Activated CD8-positive, alpha-beta memory T cell treated with anti-CD3 and anti-CD28 coated beads, Interleukin-2, amount 50 U/mL, for 48 hours (primary cell): ENCODE data around the gene UBE2M.
"Not testable (repeated sequence)": the region's sequence is repeated elsewhere in the genome, so short reads cannot be mapped to it uniquely, and the experiment has no call there.

ENCODE experiments used
- DNase-seq: peaks from one replicate; pipeline ENCODE4 v3.0.0-alpha.2; 2020

UBE2M gene

DNA sequence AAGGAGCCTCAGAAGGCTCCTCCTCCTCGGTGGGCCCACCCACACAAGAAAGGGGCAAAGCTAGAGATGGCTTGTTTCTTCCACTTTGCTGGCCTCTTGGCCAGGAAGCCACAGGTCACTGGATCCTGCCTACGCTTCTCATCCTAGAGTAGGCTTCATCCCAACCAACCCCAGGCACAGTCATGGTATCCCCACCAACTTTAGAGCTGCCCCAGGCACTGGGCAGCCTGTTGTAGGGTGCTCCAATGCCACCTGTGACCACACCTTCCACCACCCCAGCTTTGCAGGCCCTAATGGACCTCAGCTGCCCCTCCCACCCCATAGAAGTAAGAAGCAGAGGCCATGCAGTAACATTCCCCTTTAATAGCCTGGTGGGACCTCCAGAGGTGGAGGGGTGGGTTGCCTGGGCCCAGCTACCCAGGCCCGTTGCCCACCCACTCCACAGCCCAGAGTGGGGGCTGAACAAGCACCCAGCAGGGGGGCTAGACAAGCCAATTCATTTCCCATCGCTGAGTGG, 3.0 kb downstream of the UBE2M start:
- no peak for DNase-seq

DNA sequence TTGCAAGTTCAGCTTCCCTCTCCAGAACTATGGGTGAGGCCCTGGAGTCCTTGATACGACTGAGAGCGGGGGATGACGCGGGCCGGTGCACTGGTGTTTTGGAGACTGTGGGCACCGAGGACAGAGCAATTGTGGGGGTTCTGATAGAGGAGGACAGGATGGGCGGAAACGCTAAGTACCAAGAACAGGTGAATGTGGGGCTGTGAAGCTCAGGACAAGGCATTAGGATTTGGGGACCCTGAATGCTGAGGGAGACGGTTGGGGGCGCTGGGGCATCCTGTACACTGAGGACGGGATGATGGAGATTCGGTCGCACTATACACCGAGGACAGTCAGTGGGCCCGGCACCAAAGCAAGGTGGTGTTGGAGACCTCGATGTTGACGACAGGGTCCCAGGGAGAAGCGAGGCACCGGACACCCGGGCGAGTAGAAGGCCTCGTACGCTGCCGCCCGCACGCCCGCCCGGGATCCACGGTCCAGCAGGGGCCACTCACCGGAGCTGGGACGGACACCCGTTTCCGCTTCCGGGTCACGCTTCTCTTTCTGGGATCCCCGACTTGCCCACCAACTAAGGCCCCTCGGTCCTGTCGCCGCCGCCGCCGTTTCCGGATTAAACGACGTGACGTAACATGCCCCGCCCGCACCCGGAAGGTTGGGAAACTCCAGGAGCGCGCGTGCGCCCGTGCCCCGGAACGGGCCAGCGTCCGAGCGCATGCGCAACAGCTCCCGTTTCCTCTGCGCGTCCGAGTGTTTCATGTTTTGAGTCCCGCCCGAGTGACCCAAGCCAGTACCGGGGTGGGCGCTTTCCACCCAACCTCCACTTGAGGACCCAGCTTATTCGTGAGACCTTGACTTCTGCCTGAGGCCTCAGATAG, 3.7 kb downstream of the UBE2M start, which contains the start of gene CHMP2A:
Gene CHMP2A (minus strand): TSS at position 612 of the 875 bp plus-strand sequence. CDS start 893 bp downstream, outside the sequence.
- peak; percentile 100 for DNase-seq

DNA sequence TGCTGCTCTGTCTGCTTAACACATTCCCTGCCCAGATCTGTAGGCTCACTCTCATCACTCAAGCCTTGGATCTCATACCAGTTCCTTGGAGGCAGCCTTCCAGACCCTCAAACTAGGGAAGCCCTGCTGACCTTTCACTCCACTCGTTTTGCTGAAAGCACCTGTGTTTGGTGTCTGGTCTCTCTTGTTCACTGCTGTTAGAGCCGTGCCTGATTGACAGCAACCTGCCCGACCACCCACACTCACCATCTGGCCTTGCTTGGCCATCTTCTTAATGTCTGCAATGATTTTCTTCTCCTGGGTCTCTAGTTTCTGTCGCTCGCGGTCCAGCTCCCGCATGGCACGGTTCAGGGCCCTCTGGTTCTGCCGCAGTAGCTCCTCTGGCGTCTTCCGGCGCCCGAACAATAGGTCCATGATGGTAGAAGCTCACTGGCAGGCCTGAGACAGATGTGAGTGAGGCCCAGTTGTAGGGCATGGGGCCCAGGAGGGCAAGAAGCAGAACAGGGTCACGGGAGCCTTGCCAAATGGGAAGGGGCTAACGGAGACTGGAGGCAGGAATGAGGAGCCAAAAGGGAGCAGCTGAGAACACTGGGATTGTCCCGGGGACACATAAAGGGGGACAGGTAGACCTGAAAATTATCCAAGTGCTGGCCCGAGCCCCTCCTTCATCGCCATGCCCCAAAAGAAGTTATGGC, 4.5 kb downstream of the UBE2M start:
- DNase-seq = no peak

DNA sequence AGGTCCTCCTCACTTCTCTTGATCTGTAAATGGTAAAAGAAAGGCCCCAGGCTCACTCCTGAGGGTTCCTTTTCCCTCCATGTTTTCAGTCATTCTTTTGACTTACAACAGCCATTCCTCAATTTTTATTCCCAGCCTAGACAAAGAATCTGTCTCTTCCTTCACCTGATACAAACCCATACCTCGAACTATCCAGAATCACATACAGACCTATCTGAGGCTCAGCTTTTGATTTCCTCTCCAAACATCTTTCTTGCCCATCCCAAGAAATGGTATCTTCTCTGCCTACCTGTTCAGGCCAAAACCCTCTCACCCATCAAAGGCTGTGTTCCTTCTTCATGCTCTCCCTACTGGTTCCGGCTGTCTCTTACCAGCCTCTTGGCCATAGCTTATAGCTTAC, 5.8 kb downstream of the UBE2M start:
- DNase-seq = no peak

DNA sequence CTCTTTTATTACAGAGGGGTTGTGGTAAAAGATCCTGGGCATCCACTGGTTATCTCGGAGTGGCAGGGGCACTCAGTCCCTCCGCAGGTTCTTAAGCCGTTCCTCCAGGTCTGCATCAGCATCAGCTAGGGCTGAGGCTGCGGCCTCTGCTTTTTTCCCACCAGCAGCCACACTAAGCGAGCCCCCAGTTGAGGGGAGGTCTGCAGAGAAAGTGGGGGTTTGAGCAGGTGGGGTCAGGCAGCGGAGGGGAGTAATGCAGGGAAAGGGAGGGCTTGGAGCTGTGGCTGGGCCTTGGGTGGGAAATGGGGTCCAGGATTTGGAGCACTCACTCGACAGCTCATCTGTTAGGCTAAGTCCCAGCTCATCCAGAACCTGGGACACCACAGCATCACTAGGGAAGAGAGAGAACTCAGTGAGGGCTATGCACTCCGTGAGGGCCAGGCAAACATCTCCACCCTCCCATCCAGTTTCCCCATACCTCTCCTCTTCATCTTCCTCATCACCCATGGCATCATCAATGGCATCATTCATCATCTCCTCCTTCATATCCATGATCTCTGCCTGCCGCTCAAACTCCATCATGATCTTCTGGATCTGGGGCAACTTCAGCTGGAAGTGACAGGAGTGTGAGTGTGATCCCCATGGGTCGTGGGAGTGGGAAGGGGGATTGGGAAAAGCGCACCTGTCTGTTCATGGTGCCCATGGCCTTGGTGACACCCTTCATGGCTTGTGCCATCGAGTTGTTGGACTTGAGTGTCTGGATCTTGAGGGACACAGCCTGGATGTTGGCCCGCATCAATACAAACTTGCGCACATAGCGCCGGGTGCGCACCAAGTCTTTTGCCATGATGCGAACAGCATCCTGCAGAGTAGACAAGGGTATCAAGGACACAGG, 6.6 kb downstream of the UBE2M start:
- peak; percentile 59 for DNase-seq

DNA sequence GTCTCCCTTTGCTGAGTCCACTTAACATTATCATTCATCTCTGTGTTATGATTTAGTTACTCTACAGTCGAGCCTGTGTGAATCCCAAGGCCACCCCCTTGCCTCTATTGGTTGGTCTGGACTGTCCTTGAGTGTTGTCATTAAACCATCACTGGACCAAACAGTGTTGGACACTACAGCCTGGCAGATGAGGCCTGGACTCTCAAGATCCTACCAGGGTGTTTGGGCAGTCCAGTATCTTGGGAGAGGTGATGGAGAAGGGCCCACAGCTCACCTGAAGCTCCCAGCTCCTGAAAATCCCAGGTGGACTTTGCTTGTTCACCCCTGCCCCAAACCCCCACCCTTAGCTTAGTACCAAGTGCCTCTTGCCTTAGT, 7.3 kb downstream of the UBE2M start:
- peak; percentile 51 for DNase-seq

DNA sequence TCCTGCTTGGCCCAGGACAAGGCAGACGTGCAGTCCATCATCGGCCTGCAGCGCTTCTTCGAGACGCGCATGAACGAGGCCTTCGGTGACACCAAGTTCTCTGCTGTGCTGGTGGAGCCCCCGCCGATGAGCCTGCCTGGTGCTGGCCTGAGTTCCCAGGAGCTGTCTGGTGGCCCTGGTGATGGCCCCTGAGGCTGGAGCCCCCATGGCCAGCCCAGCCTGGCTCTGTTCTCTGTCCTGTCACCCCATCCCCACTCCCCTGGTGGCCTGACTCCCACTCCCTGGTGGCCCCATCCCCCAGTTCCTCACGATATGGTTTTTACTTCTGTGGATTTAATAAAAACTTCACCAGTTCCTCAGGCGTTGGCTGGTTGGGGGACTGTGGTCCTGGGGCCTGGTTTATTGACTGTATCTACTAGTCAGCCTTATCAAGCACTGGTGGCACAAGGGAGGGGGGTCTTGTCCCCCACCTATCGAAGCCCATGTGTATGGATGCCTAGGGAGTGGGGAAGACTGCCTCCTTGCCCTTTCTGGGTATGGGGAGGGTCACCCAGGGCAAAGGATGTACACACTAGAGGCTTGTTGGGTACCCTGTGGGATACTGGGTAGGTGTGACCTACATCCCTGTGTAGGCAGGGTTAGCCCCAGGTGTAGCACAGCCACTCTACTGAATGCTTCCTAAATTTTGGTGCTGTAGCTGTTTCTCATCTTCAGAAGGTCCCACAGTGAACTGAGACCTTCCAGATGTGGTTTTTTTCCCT, 7.9 kb downstream of the UBE2M start:
- peak; percentile 55 for DNase-seq

DNA sequence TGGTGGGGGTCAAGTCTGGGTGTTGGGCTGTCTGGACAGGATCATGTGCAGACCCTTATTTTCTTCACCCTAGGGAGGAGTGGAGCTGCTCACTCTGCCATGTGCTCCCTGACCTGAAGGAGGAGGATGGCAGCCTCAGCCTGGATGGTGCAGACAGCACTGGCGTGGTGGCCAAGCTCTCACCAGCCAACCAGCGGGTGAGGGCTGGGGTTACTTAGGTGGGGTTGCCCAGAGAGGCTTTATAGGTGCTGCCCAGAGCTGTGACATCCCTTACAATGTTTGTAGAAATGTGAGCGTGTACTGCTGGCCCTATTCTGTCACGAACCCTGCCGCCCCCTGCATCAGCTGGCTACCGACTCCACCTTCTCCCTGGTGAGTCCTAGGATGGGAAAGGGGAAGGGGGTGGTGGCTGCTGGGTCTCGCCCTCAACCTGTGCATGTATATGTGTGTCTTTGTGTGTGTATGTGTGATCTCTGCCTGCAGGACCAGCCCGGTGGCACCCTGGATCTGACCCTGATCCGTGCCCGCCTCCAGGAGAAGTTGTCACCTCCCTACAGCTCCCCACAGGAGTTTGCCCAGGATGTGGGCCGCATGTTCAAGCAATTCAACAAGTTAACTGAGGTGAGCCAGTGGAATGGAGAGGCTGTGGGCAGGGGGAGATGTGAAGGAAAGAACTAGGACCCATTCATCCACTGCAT, 8.6 kb downstream of the UBE2M start:
- DNase-seq = peak; percentile 54

DNA sequence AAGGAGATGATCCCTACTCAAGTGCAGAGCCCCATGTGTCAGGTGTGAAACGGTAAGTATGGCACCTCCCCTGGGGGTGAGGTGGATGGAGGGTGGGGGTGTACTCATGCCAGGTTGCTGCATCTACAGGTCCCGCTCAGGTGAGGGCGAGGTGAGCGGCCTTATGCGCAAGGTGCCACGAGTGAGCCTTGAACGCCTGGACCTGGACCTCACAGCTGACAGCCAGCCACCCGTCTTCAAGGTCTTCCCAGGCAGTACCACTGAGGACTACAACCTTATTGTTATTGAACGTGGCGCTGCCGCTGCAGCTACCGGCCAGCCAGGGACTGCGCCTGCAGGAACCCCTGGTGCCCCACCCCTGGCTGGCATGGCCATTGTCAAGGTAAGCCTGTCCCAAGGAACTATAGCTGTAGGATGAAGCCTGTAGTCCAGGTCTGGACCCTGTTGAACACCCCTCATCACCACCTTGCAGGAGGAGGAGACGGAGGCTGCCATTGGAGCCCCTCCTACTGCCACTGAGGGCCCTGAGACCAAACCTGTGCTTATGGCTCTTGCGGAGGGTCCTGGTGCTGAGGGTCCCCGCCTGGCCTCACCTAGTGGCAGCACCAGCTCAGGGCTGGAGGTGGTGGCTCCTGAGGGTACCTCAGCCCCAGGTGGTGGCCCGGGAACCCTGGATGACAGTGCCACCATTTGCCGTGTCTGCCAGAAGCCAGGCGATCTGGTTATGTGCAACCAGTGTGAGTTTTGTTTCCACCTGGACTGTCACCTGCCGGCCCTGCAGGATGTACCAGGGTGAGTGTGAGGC, 9.3 kb downstream of the UBE2M start:
- DNase-seq = peak; percentile 54

DNA sequence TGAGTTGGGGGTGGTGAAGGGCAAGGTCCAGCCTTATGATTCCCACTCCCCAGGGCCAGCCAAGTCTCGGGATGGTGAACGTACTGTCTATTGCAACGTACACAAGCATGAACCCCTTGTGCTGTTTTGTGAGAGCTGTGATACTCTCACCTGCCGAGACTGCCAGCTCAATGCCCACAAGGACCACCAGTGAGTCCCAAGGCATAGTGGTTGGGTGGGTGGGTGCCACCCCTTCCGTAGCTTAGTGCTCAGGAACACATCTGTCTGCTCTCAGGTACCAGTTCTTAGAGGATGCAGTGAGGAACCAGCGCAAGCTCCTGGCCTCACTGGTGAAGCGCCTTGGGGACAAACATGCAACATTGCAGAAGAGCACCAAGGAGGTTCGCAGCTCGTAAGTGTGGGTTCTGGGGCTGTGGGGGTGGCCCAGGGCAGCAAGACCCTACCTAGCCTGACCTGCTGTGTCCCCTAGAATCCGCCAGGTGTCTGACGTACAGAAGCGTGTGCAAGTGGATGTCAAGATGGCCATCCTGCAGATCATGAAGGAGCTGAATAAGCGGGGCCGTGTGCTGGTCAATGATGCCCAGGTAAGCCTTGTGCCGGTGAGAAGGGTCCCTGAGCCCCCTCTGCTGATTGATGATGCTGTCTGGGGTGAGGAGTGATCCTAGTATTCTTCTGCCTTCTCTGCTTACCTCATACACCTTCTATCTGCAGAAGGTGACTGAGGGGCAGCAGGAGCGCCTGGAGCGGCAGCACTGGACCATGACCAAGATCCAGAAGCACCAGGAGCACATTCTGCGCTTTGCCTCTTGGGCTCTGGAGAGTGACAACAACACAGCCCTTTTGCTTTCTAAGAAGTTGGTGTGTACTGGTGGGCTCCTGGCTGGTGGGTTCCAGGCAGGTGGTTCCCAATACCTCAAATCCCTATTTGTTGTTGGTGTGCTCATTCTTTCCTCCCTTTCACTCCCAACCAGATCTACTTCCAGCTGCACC, 10.8 kb downstream of the UBE2M start:
- peak; percentile 51 for DNase-seq

DNA sequence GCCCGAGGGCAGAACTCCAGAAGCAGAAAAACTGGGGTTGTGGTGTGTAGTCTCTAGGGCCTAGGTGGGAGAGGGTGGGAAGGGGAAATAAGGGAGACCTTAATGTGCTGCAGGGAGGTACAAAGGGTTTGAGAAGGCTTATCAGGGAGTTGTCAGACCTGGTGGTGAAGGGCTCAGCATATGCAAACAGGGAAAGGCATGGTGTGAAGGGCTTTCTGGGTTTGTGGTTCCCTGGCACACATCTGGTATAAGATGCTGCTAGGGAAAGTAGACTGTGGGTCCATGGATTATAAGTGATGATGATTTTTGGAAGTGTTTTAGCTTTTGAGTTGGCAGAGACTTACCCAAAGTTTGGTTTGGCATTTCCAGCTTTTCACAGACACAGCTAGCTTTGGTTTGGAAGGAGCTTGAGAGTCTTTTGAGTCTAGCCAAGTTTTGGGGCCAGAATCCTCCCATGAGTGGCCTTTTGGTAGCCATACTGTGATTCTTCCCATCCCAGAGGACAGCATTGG, 12.3 kb downstream of the UBE2M start:
- DNase-seq = no peak

DNA sequence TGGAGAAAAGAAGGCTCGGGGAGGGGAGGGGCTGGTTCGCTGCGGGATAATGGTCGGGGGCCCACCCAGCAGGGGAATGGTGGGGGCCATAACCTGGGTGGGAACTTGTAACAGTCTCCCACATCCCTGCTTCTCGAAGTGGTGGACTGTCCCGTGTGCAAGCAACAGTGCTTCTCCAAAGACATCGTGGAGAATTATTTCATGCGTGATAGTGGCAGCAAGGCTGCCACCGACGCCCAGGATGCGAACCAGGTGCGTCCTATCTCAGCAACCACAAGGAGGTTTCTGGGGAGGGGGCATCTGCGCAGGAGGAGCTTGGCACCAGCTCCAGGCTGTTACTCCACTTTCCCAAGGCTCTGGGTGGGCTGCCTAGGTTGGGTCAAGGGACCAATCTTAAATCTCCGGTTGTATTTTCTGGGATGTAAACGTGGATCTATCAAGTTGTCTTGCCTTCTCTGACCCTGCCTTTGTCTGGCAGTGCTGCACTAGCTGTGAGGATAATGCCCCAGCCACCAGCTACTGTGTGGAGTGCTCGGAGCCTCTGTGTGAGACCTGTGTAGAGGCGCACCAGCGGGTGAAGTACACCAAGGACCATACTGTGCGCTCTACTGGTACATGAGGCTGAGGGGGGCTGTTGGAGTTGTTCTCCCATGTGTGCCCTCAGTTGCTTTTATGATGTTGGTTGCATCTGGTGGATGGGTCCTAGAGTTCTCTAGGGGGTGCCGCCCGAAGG, 13.0 kb downstream of the UBE2M start:
- DNase-seq = peak; percentile 56

DNA sequence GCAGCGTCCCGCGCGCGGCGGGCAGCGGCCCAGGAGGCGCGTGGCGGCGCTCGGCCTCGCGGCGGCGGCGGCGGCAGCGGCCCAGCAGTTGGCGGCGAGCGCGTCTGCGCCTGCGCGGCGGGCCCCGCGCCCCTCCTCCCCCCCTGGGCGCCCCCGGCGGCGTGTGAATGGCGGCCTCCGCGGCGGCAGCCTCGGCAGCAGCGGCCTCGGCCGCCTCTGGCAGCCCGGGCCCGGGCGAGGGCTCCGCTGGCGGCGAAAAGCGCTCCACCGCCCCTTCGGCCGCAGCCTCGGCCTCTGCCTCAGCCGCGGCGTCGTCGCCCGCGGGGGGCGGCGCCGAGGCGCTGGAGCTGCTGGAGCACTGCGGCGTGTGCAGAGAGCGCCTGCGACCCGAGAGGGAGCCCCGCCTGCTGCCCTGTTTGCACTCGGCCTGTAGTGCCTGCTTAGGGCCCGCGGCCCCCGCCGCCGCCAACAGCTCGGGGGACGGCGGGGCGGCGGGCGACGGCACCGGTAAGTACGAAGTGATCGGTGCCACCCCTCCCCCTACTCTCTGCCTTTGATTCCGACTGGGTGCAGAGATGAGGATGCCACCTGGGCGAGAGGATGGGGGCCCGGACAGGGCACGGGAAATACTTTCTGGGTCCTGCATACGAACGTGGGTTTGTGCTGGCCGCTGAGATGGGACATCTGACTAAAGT, 13.7 kb downstream of the UBE2M start:
- no peak for DNase-seq

DNA sequence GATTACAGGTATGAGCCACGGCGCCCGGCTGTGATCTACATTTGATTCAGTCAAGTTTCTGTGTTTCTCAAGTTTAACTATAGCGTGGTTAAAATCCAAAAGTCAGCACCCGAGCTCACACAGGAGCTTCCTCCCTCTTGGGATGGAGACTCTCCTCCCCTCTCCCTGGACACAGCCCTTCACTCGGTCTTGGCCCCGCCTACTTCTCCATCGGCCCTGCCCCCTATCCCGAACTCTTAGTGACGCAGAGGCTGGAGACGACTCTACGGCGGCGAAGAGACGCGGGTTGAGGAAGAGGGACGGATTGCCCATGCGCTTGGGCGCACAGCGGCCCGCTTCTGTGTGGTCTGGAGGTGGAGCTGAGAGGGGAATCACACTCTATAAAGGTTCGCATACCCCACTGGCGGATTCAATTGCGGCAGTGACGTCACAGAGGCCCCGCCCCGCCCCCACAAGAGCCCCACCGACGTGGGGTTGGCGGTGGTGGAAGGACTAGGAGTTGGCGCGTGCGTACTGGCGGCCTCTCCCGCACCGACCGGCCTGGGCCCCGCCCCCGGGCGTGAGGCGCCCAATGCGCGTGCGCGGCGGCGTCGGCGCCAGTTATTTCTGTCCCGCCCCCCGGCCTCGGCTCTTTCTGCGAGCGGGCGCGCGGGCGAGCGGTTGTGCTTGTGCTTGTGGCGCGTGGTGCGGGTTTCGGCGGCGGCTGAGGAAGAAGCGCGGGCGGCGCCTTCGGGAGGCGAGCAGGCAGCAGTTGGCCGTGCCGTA, 14.4 kb downstream of the UBE2M start, which contains the start of gene TRIM28:
Gene TRIM28 (plus strand): TSS at position 239 of the 765 bp plus-strand sequence. CDS start 694 bp downstream, outside the sequence.
- DNase-seq = peak; percentile 100

DNA sequence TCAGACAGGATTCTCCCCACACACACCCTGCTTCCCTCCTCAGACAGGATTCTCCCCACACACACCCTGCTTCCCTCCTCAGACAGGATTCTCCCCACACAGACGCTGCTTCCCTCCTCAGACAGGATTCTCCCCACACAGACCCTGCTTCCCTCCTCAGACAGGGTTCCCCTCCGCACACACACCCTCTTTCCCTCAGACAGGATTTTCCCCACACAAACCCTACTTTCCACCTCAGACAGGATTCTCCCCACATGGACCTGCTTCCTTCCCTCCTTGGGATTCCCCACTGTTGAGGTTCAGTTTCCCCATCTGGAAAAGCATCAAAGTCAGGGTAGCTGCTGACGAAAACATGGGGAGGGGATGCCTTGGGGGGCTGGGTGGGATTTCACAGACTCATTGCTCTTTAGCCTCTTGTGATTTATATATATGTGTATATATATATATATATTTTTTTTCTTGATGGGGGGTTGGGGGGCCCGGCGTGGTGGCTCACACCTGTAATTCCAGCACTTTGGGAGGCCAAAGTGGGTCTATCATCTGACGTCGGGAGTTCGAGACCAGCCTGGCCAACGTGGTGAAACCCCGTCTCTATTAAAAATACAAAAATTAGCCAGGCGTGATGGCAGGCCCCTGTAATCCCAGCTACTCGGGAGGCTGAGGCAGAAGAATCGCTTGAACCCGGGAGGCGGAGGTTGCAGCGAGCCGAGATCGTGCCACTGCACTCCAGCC, 15.6 kb downstream of the UBE2M start:
- DNase-seq = not testable (repeated sequence)

DNA sequence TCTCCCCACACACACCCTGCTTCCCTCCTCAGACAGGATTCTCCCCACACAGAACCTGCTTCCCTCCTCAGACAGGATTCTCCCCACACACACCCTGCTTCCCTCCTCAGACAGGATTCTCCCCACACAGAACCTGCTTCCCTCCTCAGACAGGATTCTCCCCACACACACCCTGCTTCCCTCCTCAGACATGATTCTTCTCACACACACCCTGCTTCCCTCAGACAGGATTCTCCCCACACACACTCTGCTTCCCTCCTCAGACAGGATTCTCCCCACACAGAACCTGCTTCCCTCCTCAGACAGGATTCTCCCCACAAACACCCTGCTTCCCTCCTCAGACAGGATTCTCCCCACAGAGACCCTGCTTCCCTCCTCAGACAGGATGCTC, 19.2 kb downstream of the UBE2M start:
- not testable (repeated sequence) for DNase-seq
